HK-2 (cell line): ENCODE results near the gene BRD7.

ENCODE experiments used
- DNase-seq: peaks from one replicate; pipeline ENCODE4 v3.0.0-alpha.2; 2018; ENCODE audit not compliant: unreplicated experiment

Gene BRD7

GRCh38 chr16:50318796-50319578 lies 49.8 kb downstream of the BRD7 start:
- no peak for DNase-seq

GRCh38 chr16:50316848-50317630 lies 51.7 kb downstream of the BRD7 start:
- DNase-seq, result no peak

- DNase-seq, result no peak
Observed at GRCh38 chr16:50316102-50316847, 52.5 kb downstream of the BRD7 start.

GRCh38 chr16:50315346-50315997 lies 53.3 kb downstream of the BRD7 start:
- no peak for DNase-seq

GRCh38 chr16:50314665-50315064 lies 54.1 kb downstream of the BRD7 start:
- no peak for DNase-seq

GRCh38 chr16:50313596-50314478 lies 55.0 kb downstream of the BRD7 start:
- DNase-seq, result no peak

GRCh38 chr16:50311891-50312501 lies 56.8 kb downstream of the BRD7 start:
- DNase-seq, result no peak

- no peak for DNase-seq
Observed at GRCh38 chr16:50311134-50311528, 57.7 kb downstream of the BRD7 start.

GRCh38 chr16:50310308-50311133 lies 58.3 kb downstream of the BRD7 start:
- DNase-seq, result no peak

- no peak for DNase-seq
Observed at GRCh38 chr16:50309527-50310307, 59.1 kb downstream of the BRD7 start.

GRCh38 chr16:50309156-50309526 lies 59.6 kb downstream of the BRD7 start:
- DNase-seq, result no peak

GRCh38 chr16:50308237-50308965 lies 60.4 kb downstream of the BRD7 start:
- DNase-seq, result no peak

GRCh38 chr16:50306287-50306686 lies 62.5 kb downstream of the BRD7 start:
- no peak for DNase-seq

GRCh38 chr16:50305441-50306061 lies 63.2 kb downstream of the BRD7 start:
- no peak for DNase-seq

- no peak for DNase-seq
Observed at GRCh38 chr16:50304467-50305440, 64.0 kb downstream of the BRD7 start.
